CD14-positive monocyte (primary cell): Measurements from ENCODE around the gene FBXO24. TPM values are rescaled to one million over a fixed set of nuclear protein-coding genes. Genes with fewer than 3 reads are reported as not detected.

Experiments
- DNase-seq, 3 donors: peaks; one replicate each; pipeline ENCODE4 v3.0.0-alpha.2; 2011 to 2022
- H2AFZ ChIP-seq: 2 replicates; pipeline ENCODE4 v1.6.0; 2012; ENCODE audit warnings: mild to moderate bottlenecking, low read depth, low read length, inconsistent platforms; ENCODE audit not compliant: insufficient read depth, poor library complexity, severe bottlenecking
- H3K27ac ChIP-seq, 2 donors: 1 replicate in 1 of 2; 2 replicates in 1 of 2; pipeline ENCODE4 v1.5.1; 2012 to 2013; ENCODE audit warnings: low read length in 2 of 2, control low read depth in 1 of 2, inconsistent platforms in 1 of 2, low read depth in 1 of 2, mild to moderate bottlenecking in 1 of 2
- H3K27me3 ChIP-seq, 2 donors: one replicate each; pipeline versions ENCODE4 v1.6.0 to v1.6.1; 2011 to 2013; ENCODE audit warnings: low read length in 2 of 2; ENCODE audit not compliant: control insufficient read depth in 2 of 2, insufficient read depth in 2 of 2
- H3K36me3 ChIP-seq, 2 donors: replicated peaks in 1 of 2; 1 replicate in 1 of 2; 2 replicates in 1 of 2; pipeline versions ENCODE4 v1.5.1 to v1.6.1; 2012 to 2013; ENCODE audit warnings: low read length in 2 of 2, control low read depth in 1 of 2, inconsistent platforms in 1 of 2, mild to moderate bottlenecking in 1 of 2; ENCODE audit not compliant: insufficient read depth in 2 of 2, control insufficient read depth in 1 of 2
- H3K4me1 ChIP-seq, 2 donors: 1 replicate in 1 of 2; 2 replicates in 1 of 2; pipeline versions ENCODE4 v1.5.1 to v1.6.1; 2012 to 2013; ENCODE audit warnings: low read length in 2 of 2, control low read depth in 1 of 2, inconsistent platforms in 1 of 2, mild to moderate bottlenecking in 1 of 2, moderate library complexity in 1 of 2; ENCODE audit not compliant: insufficient read depth in 2 of 2, control insufficient read depth in 1 of 2
- H3K4me2 ChIP-seq: replicated peaks from 2 replicates; pipeline ENCODE3; 2012; ENCODE audit warnings: low read length, moderate library complexity, mild to moderate bottlenecking; ENCODE audit not compliant: poor library complexity, severe bottlenecking; ENCODE audit errors: extremely low read depth
- H3K4me3 ChIP-seq, 3 experiments: fragments of 200-600 bp in 1 of 3; sonication (generic) in 1 of 3; replicated peaks in 1 of 3; 1 replicate in 2 of 3; 2 replicates in 1 of 3; pipeline ENCODE4 v1.5.1; 2011 to 2013; ENCODE audit warnings: low read length in 3 of 3, mild to moderate bottlenecking in 3 of 3, control low read depth in 2 of 3, low read depth in 2 of 3, inconsistent platforms in 1 of 3, moderate library complexity in 1 of 3
- H3K79me2 ChIP-seq: 2 replicates; pipeline ENCODE4 v1.6.0; 2012; ENCODE audit warnings: mild to moderate bottlenecking, control low read depth, inconsistent platforms, low read length, moderate library complexity; ENCODE audit not compliant: insufficient read depth
- H3K9ac ChIP-seq: 2 replicates; pipeline ENCODE4 v1.6.0; 2017; ENCODE audit warnings: low read length, mild to moderate bottlenecking; ENCODE audit not compliant: insufficient read depth, poor library complexity, severe bottlenecking
- H3K9me3 ChIP-seq, 2 donors: replicated peaks in 1 of 2; 1 replicate in 1 of 2; 2 replicates in 1 of 2; pipeline versions ENCODE4 v1.5.1 to v1.6.1; 2012 to 2013; ENCODE audit warnings: low read length in 2 of 2, control low read depth in 1 of 2; ENCODE audit not compliant: control insufficient read depth in 1 of 2, insufficient read depth in 1 of 2
- H4K20me1 ChIP-seq: 2 replicates; pipeline ENCODE4 v1.6.0; 2012; ENCODE audit warnings: mild to moderate bottlenecking, low read length, control low read depth, moderate library complexity; ENCODE audit not compliant: insufficient read depth
- H3K27ac Mint-ChIP-seq, 7 donors: one replicate each; pipeline ENCODE4 v1.8.0; 2020; ENCODE audit warnings: mild to moderate bottlenecking in 7 of 7, mixed read lengths in 7 of 7, moderate library complexity in 6 of 7, inconsistent platforms in 2 of 7
- H3K27me3 Mint-ChIP-seq, 3 donors: one replicate each; pipeline ENCODE4 v1.8.0; 2021 to 2022; ENCODE audit warnings: low read depth in 3 of 3, mild to moderate bottlenecking in 3 of 3, mixed read lengths in 3 of 3, moderate library complexity in 3 of 3, inconsistent platforms in 1 of 3
- H3K36me3 Mint-ChIP-seq, 2 donors: one replicate each; pipeline ENCODE4 v1.8.0; 2020; ENCODE audit warnings: mixed read lengths in 2 of 2, inconsistent platforms in 1 of 2, mild to moderate bottlenecking in 1 of 2
- H3K4me1 Mint-ChIP-seq: one replicate; pipeline ENCODE4 v1.8.0; 2020; ENCODE audit warnings: mild to moderate bottlenecking, mixed read lengths
- H3K4me3 Mint-ChIP-seq, 2 donors: one replicate each; pipeline ENCODE4 v1.8.0; 2020; ENCODE audit warnings: mild to moderate bottlenecking in 2 of 2, mixed read lengths in 2 of 2, moderate library complexity in 1 of 2
- H3K9me3 Mint-ChIP-seq, 7 donors: one replicate each; pipeline ENCODE4 v1.8.0; 2020 to 2022; ENCODE audit warnings: mixed read lengths in 7 of 7, mild to moderate bottlenecking in 6 of 7, moderate library complexity in 6 of 7, inconsistent platforms in 2 of 7
- CTCF ChIP-seq: fragments of 200-600 bp; IDR thresholded peaks from one replicate; pipeline ENCODE4 v1.8.0; 2022; ENCODE audit warnings: antibody characterized with exemption, mild to moderate bottlenecking
- WGBS: methylation state at CpG from one replicate; pipeline ENCODE4 v1.1.5; 2013; ENCODE audit warnings: missing lambda C conversion rate; ENCODE audit not compliant: insufficient coverage; 5-methylcytosine and 5-hydroxymethylcytosine counted together
- intact Hi-C, 2 donors: fragments of 100-400 bp; cut with micrococcal nuclease; formaldehyde crosslinking; loops; one replicate each; pipeline versions ENCODE4 v1.15.0 to v1.15.1; 2023
- polyA plus RNA-seq, 3 donors: library from polyadenylated mRNA; depleted of rRNA in 1 of 3; unstranded in 2 of 3; stranded (reverse) in 1 of 3; fragments of 300-500 nt in 2 of 3; fragments of >200 nt in 1 of 3; fragmentation: Illumina TruSeq in 2 of 3; gene quantifications; 1 replicate in 2 of 3; 2 replicates in 1 of 3; pipeline ENCODE4 v1.2.3, GENCODE V29; 2012 to 2021

The FBXO24 gene
- polyA plus RNA-seq, 3 donors = 0.42 to 1.2 (median 0.69) TPM

GRCh38 chr7:100559127-100559526 lies 27.0 kb upstream of the FBXO24 start:
- H2AFZ ChIP-seq = no peak overlapping the region
- TF ChIP-seq CTCF = no peak
- Mint-ChIP-seq H3K27me3 (no peaks in the 10 kb centered on the region), H3K4me1 (peaks cover 31% of the 10 kb centered on the region), H3K36me3 (peaks cover 18 to 19% of the 10 kb centered on the region in 2 donors), H3K4me3 (no peak overlapping the region), H3K9me3 (peaks cover 0 to 2% (median 0%) of the 10 kb centered on the region in 7 donors), H3K27ac (no peak overlapping the region)
- DNase-seq = no peak
- no peak overlapping the region for H3K4me2 ChIP-seq
- no CpG with 5 or more reads among the region's 4 CpGs for WGBS
- H3K9ac ChIP-seq = no peak overlapping the region
- no peaks in the 10 kb centered on the region for H3K27me3 ChIP-seq
- no peaks in the 10 kb centered on the region for H3K36me3 ChIP-seq
- H3K9me3 ChIP-seq = no peaks in the 10 kb centered on the region
- no peak overlapping the region for H3K27ac ChIP-seq
- H3K79me2 ChIP-seq = no peaks in the 10 kb centered on the region
- no peak overlapping the region for H3K4me3 ChIP-seq
- intact Hi-C loops = loop anchor here (5.0 kb wide), 1 partner anchor 82 kb away; the partner anchor contains the start of gene TSC22D4 (in 2 of the 2)
- peaks cover 27 to 31% of the 10 kb centered on the region in 2 donors for H3K4me1 ChIP-seq
- no peaks in the 10 kb centered on the region for H4K20me1 ChIP-seq

DNA sequence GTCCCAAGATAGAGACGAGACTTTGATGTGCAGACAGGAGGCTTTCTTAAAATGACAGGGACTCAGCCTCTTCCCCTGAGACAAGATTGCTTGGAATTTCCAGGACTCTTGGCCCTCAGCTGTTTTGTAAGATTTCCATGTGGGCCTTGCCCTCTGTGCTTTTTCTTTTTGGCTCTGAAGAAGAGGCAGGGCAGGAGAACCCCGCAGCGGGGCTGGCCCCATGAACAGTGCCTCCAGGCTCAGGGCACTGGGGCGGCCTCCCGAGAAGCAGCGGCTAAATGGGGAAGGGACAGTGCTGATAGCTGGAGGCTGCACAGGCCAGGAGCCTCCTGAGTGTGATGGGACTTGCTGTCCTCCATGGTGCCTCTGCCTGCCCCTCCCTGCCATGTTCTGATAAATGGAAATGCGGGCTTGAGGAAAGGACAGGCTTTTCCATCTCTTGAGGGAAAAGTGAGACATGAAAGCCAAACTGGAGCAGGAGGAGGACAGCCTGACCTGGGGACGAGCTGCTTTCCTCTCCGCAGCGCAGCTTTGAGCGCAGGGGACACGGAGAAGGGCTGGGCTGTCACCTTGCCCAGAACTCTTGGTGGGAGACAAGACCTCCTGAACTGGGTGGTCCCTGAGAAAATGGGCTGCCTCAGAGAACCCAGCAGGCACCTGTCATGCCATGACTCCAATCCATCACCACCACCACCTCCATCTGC lies 24.5 kb upstream of the FBXO24 start:
- no peak overlapping the region for H3K4me3 Mint-ChIP-seq
- TF ChIP-seq CTCF = no peak
- 98% methylated on average over 12 of the region's 12 CpGs for WGBS
- no peak overlapping the region for H2AFZ ChIP-seq
- no peak overlapping the region for H3K4me2 ChIP-seq
- H3K36me3 ChIP-seq = no peaks in the 10 kb centered on the region
- no peaks in the 10 kb centered on the region for H3K79me2 ChIP-seq
- peaks cover 0 to 3% (median 0%) of the 10 kb centered on the region in 7 donors for H3K9me3 Mint-ChIP-seq
- H3K4me3 ChIP-seq = no peak overlapping the region
- intact Hi-C loops = loop anchor here in 1 of 2 donors (5.0 kb wide), 1 partner anchor 94 kb away; no protein-coding TSS in a partner anchor
- no peaks in the 10 kb centered on the region for H3K27me3 ChIP-seq
- DNase-seq = no peak
- H3K9me3 ChIP-seq = no peaks in the 10 kb centered on the region
- H3K27ac Mint-ChIP-seq = no peak overlapping the region
- no peaks in the 10 kb centered on the region for H4K20me1 ChIP-seq
- peaks cover 4 to 6% of the 10 kb centered on the region in 2 donors for H3K4me1 ChIP-seq
- no peak overlapping the region for H3K27ac ChIP-seq
- H3K4me1 Mint-ChIP-seq = peaks cover 7% of the 10 kb centered on the region
- peaks cover 12 to 21% of the 10 kb centered on the region in 2 donors for H3K36me3 Mint-ChIP-seq
- no peaks in the 10 kb centered on the region for H3K27me3 Mint-ChIP-seq
- H3K9ac ChIP-seq = no peak overlapping the region
